ENCODE results near the gene LRRC28. TPM values are rescaled to one million over a fixed set of nuclear protein-coding genes. Genes with fewer than 3 reads are reported as not detected.

The LRRC28 gene
- polyA plus RNA-seq, 2 donors: 4.1 to 13.7 TPM

- Histone ChIP-seq H3K27ac (ENCODE audit: low read depth in 2 of 2, low read length in 1 of 2) (no peak overlapping the region), H3K27me3 (ENCODE audit: control insufficient read depth in 1 of 2, insufficient read depth in 2 of 2, low read length in 2 of 2) (no peaks in the 10 kb centered on the region), H3K4me1 (ENCODE audit: control insufficient read depth in 2 of 2, insufficient read depth in 2 of 2, low read length in 1 of 2) (no peaks in the 10 kb centered on the region), H3K4me3 (ENCODE audit: low read depth in 1 of 2, low read length in 2 of 2) (no peak overlapping the region), H3K9me3 (ENCODE audit: control insufficient read depth in 2 of 2, insufficient read depth in 1 of 2, low read depth in 1 of 2, low read length in 1 of 2) (no peaks in the 10 kb centered on the region), H3K36me3 (ENCODE audit: control insufficient read depth in 2 of 2, insufficient read depth in 2 of 2, low read length in 1 of 2) (no peaks in the 10 kb centered on the region)
- 83 to 93% methylated on average over 2 of the region's 2 CpGs for WGBS, 2 donors
Measured at GRCh38 chr15:99315636-99316035, 64.4 kb downstream of the LRRC28 start.

GRCh38 chr15:99320374-99321215 lies 69.3 kb downstream of the LRRC28 start:
- 36 to 54% methylated on average over 1 of the region's 1 CpG for WGBS, 2 donors
- Histone ChIP-seq H3K4me1 (ENCODE audit: control insufficient read depth in 2 of 2, insufficient read depth in 2 of 2, low read length in 1 of 2) (no peaks in the 10 kb centered on the region), H3K27ac (ENCODE audit: low read depth in 2 of 2, low read length in 1 of 2) (no peak overlapping the region)

GRCh38 chr15:99321468-99321867 lies 70.2 kb downstream of the LRRC28 start:
- Histone ChIP-seq H3K27ac (ENCODE audit: low read depth in 2 of 2, low read length in 1 of 2) (no peak overlapping the region), H3K4me1 (ENCODE audit: control insufficient read depth in 2 of 2, insufficient read depth in 2 of 2, low read length in 1 of 2) (no peaks in the 10 kb centered on the region), H3K36me3 (ENCODE audit: control insufficient read depth in 2 of 2, insufficient read depth in 2 of 2, low read length in 1 of 2) (no peaks in the 10 kb centered on the region), H3K27me3 (ENCODE audit: control insufficient read depth in 1 of 2, insufficient read depth in 2 of 2, low read length in 2 of 2) (no peaks in the 10 kb centered on the region), H3K4me3 (ENCODE audit: low read depth in 1 of 2, low read length in 2 of 2) (no peak overlapping the region), H3K9me3 (ENCODE audit: control insufficient read depth in 2 of 2, insufficient read depth in 1 of 2, low read depth in 1 of 2, low read length in 1 of 2) (no peaks in the 10 kb centered on the region)
- 68 to 74% methylated on average over 1 of the region's 1 CpG for WGBS, 2 donors

More at GRCh38 chr15:99320374-99321215, 69.3 kb downstream of the LRRC28 start:
- Histone ChIP-seq H3K4me3 (ENCODE audit: low read depth in 1 of 2, low read length in 2 of 2) (no peak overlapping the region), H3K36me3 (ENCODE audit: control insufficient read depth in 2 of 2, insufficient read depth in 2 of 2, low read length in 1 of 2) (no peaks in the 10 kb centered on the region), H3K27me3 (ENCODE audit: control insufficient read depth in 1 of 2, insufficient read depth in 2 of 2, low read length in 2 of 2) (no peaks in the 10 kb centered on the region), H3K9me3 (ENCODE audit: control insufficient read depth in 2 of 2, insufficient read depth in 1 of 2, low read depth in 1 of 2, low read length in 1 of 2) (no peaks in the 10 kb centered on the region)

- Histone ChIP-seq H3K36me3 (ENCODE audit: control insufficient read depth in 2 of 2, insufficient read depth in 2 of 2, low read length in 1 of 2) (no peaks in the 10 kb centered on the region), H3K4me3 (ENCODE audit: low read depth in 1 of 2, low read length in 2 of 2) (no peak overlapping the region), H3K9me3 (ENCODE audit: control insufficient read depth in 2 of 2, insufficient read depth in 1 of 2, low read depth in 1 of 2, low read length in 1 of 2) (no peaks in the 10 kb centered on the region), H3K27me3 (ENCODE audit: control insufficient read depth in 1 of 2, insufficient read depth in 2 of 2, low read length in 2 of 2) (no peaks in the 10 kb centered on the region), H3K27ac (ENCODE audit: low read depth in 2 of 2, low read length in 1 of 2) (no peak overlapping the region), H3K4me1 (ENCODE audit: control insufficient read depth in 2 of 2, insufficient read depth in 2 of 2, low read length in 1 of 2) (no peaks in the 10 kb centered on the region)
- 59 to 74% methylated on average over 2 of the region's 2 CpGs for WGBS, 2 donors
Measured at GRCh38 chr15:99322643-99323405, 71.5 kb downstream of the LRRC28 start.

GRCh38 chr15:99324082-99324620 lies 72.9 kb downstream of the LRRC28 start:
- Histone ChIP-seq H3K36me3 (ENCODE audit: control insufficient read depth in 2 of 2, insufficient read depth in 2 of 2, low read length in 1 of 2) (no peaks in the 10 kb centered on the region), H3K9me3 (ENCODE audit: control insufficient read depth in 2 of 2, insufficient read depth in 1 of 2, low read depth in 1 of 2, low read length in 1 of 2) (no peaks in the 10 kb centered on the region), H3K27ac (ENCODE audit: low read depth in 2 of 2, low read length in 1 of 2) (peak overlapping the region; percentile 21 to 53), H3K4me3 (ENCODE audit: low read depth in 1 of 2, low read length in 2 of 2) (no peak overlapping the region), H3K4me1 (ENCODE audit: control insufficient read depth in 2 of 2, insufficient read depth in 2 of 2, low read length in 1 of 2) (no peaks in the 10 kb centered on the region), H3K27me3 (ENCODE audit: control insufficient read depth in 1 of 2, insufficient read depth in 2 of 2, low read length in 2 of 2) (no peaks in the 10 kb centered on the region)
- WGBS, 2 donors: 39 to 65% methylated on average over 9 of the region's 9 CpGs

- H3K27me3 ChIP-seq (ENCODE audit: control insufficient read depth in 1 of 2, insufficient read depth in 2 of 2, low read length in 2 of 2): no peaks in the 10 kb centered on the region
- 94 to 95% methylated on average over 1 of the region's 1 CpG for WGBS, 2 donors
- no peak overlapping the region for H3K4me3 ChIP-seq (ENCODE audit: low read depth in 1 of 2, low read length in 2 of 2)
- no peaks in the 10 kb centered on the region for H3K36me3 ChIP-seq (ENCODE audit: control insufficient read depth in 2 of 2, insufficient read depth in 2 of 2, low read length in 1 of 2)
- H3K27ac ChIP-seq (ENCODE audit: low read depth in 2 of 2, low read length in 1 of 2): no peak overlapping the region
- H3K9me3 ChIP-seq (ENCODE audit: control insufficient read depth in 2 of 2, insufficient read depth in 1 of 2, low read depth in 1 of 2, low read length in 1 of 2): no peaks in the 10 kb centered on the region
- H3K4me1 ChIP-seq (ENCODE audit: control insufficient read depth in 2 of 2, insufficient read depth in 2 of 2, low read length in 1 of 2): no peaks in the 10 kb centered on the region
Measured at GRCh38 chr15:99324700-99325099, 73.4 kb downstream of the LRRC28 start.

GRCh38 chr15:99326235-99326634 lies 75.0 kb downstream of the LRRC28 start:
- WGBS, 2 donors: 49 to 88% methylated on average over 1 of the region's 1 CpG
- peak overlapping the region in 1 of 2 donors; percentile 60 for H3K27ac ChIP-seq (ENCODE audit: low read depth in 2 of 2, low read length in 1 of 2)

GRCh38 chr15:99328106-99329072 lies 77.1 kb downstream of the LRRC28 start:
- 90 to 94% methylated on average over 7 of the region's 7 CpGs for WGBS, 2 donors
- no peaks in the 10 kb centered on the region for H3K4me1 ChIP-seq (ENCODE audit: control insufficient read depth in 2 of 2, insufficient read depth in 2 of 2, low read length in 1 of 2)
- no peaks in the 10 kb centered on the region for H3K9me3 ChIP-seq (ENCODE audit: control insufficient read depth in 2 of 2, insufficient read depth in 1 of 2, low read depth in 1 of 2, low read length in 1 of 2)
- no peaks in the 10 kb centered on the region for H3K27me3 ChIP-seq (ENCODE audit: control insufficient read depth in 1 of 2, insufficient read depth in 2 of 2, low read length in 2 of 2)
- no peaks in the 10 kb centered on the region for H3K36me3 ChIP-seq (ENCODE audit: control insufficient read depth in 2 of 2, insufficient read depth in 2 of 2, low read length in 1 of 2)
- H3K4me3 ChIP-seq (ENCODE audit: low read depth in 1 of 2, low read length in 2 of 2): no peak overlapping the region
- H3K27ac ChIP-seq (ENCODE audit: low read depth in 2 of 2, low read length in 1 of 2): no peak overlapping the region

More at GRCh38 chr15:99326235-99326634, 75.0 kb downstream of the LRRC28 start:
- Histone ChIP-seq H3K27me3 (ENCODE audit: control insufficient read depth in 1 of 2, insufficient read depth in 2 of 2, low read length in 2 of 2) (no peaks in the 10 kb centered on the region), H3K36me3 (ENCODE audit: control insufficient read depth in 2 of 2, insufficient read depth in 2 of 2, low read length in 1 of 2) (no peaks in the 10 kb centered on the region), H3K4me1 (ENCODE audit: control insufficient read depth in 2 of 2, insufficient read depth in 2 of 2, low read length in 1 of 2) (no peaks in the 10 kb centered on the region), H3K4me3 (ENCODE audit: low read depth in 1 of 2, low read length in 2 of 2) (no peak overlapping the region), H3K9me3 (ENCODE audit: control insufficient read depth in 2 of 2, insufficient read depth in 1 of 2, low read depth in 1 of 2, low read length in 1 of 2) (no peaks in the 10 kb centered on the region)

GRCh38 chr15:99331381-99331780 lies 80.1 kb downstream of the LRRC28 start:
- WGBS, 2 donors: 92 to 95% methylated on average over 2 of the region's 2 CpGs
- Histone ChIP-seq H3K36me3 (ENCODE audit: control insufficient read depth in 2 of 2, insufficient read depth in 2 of 2, low read length in 1 of 2) (no peaks in the 10 kb centered on the region), H3K27ac (ENCODE audit: low read depth in 2 of 2, low read length in 1 of 2) (no peak overlapping the region), H3K4me3 (ENCODE audit: low read depth in 1 of 2, low read length in 2 of 2) (no peak overlapping the region), H3K4me1 (ENCODE audit: control insufficient read depth in 2 of 2, insufficient read depth in 2 of 2, low read length in 1 of 2) (no peaks in the 10 kb centered on the region), H3K9me3 (ENCODE audit: control insufficient read depth in 2 of 2, insufficient read depth in 1 of 2, low read depth in 1 of 2, low read length in 1 of 2) (no peaks in the 10 kb centered on the region), H3K27me3 (ENCODE audit: control insufficient read depth in 1 of 2, insufficient read depth in 2 of 2, low read length in 2 of 2) (no peaks in the 10 kb centered on the region)

Measured in esophagus (tissue), 2 donors.